GM18520 (cell line): ENCODE results near the gene OLIG1.

Experiments used
- ATAC-seq: cut with Tn5 transposase; IDR thresholded peaks from one replicate; pipeline ENCODE4 v1.9.1; 2021; ENCODE audit not compliant: unreplicated experiment

The OLIG1 gene, protein sequence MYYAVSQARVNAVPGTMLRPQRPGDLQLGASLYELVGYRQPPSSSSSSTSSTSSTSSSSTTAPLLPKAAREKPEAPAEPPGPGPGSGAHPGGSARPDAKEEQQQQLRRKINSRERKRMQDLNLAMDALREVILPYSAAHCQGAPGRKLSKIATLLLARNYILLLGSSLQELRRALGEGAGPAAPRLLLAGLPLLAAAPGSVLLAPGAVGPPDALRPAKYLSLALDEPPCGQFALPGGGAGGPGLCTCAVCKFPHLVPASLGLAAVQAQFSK

DNA sequence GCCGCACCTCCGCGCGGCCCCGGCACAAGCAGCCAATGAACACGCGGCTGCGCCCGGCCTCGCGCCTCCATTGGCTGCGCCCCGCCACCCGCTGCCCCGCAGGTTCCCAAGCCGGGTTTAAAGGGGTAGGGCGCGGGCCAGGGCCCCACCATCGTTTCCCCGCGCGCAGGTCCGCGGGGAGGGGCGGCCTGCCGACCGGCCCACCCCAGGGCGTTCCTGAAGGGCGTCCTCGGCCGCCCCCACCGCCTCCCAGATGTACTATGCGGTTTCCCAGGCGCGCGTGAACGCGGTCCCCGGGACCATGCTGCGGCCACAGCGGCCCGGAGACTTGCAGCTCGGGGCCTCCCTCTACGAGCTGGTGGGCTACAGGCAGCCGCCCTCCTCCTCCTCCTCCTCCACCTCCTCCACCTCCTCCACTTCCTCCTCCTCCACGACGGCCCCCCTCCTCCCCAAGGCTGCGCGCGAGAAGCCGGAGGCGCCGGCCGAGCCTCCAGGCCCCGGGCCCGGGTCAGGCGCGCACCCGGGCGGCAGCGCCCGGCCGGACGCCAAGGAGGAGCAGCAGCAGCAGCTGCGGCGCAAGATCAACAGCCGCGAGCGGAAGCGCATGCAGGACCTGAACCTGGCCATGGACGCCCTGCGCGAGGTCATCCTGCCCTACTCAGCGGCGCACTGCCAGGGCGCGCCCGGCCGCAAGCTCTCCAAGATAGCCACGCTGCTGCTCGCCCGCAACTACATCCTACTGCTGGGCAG lies at the start of gene OLIG1:
Gene OLIG1, plus strand, starts transcription at position 148 of the 750 bp plus-strand sequence. Its CDS starts 106 bp downstream, at position 254.
- no peak for ATAC-seq

GRCh38 chr21:33020558-33021100 lies 49.3 kb upstream of the OLIG1 start:
- no peak for ATAC-seq

DNA sequence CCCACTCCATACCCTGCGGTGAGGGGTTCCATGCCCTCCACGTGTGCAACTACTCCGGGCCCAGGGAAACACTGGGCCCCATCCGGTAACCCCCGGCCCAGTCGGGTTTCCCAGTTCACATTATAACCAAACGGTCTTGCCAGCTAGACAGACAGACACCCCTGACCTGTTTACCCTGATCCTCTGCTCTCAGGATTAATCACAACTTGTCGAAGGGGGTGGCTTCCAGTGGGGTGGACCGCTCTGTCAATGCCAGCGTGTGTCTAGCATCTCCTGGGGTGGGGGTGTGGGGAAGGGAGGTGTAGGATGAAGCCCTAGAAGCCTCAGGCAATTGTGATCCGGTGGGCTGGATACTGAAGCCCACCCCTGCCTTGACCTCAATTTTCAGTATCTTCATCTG lies 48.8 kb upstream of the OLIG1 start:
- no peak for ATAC-seq

GRCh38 chr21:33021667-33022066 lies 48.3 kb upstream of the OLIG1 start:
- no peak for ATAC-seq

- ATAC-seq: no peak
Measured at GRCh38 chr21:33022489-33022827, 47.5 kb upstream of the OLIG1 start.

DNA sequence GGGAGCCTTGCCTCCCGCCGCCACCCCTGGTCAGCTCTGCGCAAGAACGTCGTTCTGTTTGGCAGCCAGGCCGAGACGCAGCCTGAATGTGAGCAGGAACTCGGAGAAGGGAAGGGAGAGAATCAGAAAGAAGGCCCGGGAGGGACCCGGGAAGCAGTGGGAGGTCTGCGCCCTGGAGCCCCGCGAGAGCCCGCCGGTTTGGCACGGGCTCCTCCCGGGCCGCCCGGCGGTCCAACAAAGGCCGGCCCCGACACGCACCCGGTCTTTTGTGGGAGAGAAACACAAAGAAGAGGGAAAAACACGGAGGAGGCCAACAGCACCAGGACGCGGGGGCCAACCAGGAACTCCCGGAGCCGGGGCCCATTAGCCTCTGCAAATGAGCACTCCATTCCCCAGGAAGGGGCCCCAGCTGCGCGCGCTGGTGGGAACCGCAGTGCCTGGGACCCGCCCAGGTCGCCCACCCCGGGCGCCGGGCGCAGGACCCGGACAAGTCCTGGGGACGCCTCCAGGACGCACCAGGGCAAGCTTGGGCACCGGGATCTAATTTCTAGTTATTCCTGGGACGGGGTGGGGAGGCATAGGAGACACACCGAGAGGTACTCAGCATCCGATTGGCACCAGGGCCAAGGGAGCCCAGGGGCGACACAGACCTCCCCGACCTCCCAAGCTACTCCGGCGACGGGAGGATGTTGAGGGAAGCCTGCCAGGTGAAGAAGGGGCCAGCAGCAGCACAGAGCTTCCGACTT lies 46.9 kb upstream of the OLIG1 start:
- no peak for ATAC-seq

GRCh38 chr21:33023574-33024200 lies 46.3 kb upstream of the OLIG1 start:
- no peak for ATAC-seq

GRCh38 chr21:33024201-33025103 lies 45.5 kb upstream of the OLIG1 start:
- no peak for ATAC-seq

GRCh38 chr21:33025106-33025488 lies 44.8 kb upstream of the OLIG1 start:
- no peak for ATAC-seq

- ATAC-seq: no peak
Measured at GRCh38 chr21:33025489-33026442, 44.2 kb upstream of the OLIG1 start, which contains the start of gene OLIG2. Gene OLIG2, plus strand, starts transcription at chr21:33025935. Its CDS starts 928 bp downstream, at chr21:33026863.

DNA sequence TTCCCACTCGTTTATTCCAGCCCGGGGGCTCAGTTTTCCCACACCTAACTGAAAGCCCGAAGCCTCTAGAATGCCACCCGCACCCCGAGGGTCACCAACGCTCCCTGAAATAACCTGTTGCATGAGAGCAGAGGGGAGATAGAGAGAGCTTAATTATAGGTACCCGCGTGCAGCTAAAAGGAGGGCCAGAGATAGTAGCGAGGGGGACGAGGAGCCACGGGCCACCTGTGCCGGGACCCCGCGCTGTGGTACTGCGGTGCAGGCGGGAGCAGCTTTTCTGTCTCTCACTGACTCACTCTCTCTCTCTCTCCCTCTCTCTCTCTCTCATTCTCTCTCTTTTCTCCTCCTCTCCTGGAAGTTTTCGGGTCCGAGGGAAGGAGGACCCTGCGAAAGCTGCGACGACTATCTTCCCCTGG lies 43.5 kb upstream of the OLIG1 start:
- ATAC-seq: no peak

DNA sequence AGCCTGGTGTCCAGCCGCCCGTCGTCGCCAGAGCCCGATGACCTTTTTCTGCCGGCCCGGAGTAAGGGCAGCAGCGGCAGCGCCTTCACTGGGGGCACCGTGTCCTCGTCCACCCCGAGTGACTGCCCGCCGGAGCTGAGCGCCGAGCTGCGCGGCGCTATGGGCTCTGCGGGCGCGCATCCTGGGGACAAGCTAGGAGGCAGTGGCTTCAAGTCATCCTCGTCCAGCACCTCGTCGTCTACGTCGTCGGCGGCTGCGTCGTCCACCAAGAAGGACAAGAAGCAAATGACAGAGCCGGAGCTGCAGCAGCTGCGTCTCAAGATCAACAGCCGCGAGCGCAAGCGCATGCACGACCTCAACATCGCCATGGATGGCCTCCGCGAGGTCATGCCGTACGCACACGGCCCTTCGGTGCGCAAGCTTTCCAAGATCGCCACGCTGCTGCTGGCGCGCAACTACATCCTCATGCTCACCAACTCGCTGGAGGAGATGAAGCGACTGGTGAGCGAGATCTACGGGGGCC lies 43.0 kb upstream of the OLIG1 start:
- ATAC-seq: no peak

DNA sequence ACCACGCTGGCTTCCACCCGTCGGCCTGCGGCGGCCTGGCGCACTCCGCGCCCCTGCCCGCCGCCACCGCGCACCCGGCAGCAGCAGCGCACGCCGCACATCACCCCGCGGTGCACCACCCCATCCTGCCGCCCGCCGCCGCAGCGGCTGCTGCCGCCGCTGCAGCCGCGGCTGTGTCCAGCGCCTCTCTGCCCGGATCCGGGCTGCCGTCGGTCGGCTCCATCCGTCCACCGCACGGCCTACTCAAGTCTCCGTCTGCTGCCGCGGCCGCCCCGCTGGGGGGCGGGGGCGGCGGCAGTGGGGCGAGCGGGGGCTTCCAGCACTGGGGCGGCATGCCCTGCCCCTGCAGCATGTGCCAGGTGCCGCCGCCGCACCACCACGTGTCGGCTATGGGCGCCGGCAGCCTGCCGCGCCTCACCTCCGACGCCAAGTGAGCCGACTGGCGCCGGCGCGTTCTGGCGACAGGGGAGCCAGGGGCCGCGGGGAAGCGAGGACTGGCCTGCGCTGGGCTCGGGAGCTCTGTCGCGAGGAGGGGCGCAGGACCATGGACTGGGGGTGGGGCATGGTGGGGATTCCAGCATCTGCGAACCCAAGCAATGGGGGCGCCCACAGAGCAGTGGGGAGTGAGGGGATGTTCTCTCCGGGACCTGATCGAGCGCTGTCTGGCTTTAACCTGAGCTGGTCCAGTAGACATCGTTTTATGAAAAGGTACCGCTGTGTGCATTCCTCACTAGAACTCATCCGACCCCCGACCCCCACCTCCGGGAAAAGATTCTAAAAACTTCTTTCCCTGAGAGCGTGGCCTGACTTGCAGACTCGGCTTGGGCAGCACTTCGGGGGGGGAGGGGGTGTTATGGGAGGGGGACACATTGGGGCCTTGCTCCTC lies 42.3 kb upstream of the OLIG1 start:
- ATAC-seq: no peak

GRCh38 chr21:33028287-33028670 lies 41.7 kb upstream of the OLIG1 start:
- ATAC-seq: no peak

DNA sequence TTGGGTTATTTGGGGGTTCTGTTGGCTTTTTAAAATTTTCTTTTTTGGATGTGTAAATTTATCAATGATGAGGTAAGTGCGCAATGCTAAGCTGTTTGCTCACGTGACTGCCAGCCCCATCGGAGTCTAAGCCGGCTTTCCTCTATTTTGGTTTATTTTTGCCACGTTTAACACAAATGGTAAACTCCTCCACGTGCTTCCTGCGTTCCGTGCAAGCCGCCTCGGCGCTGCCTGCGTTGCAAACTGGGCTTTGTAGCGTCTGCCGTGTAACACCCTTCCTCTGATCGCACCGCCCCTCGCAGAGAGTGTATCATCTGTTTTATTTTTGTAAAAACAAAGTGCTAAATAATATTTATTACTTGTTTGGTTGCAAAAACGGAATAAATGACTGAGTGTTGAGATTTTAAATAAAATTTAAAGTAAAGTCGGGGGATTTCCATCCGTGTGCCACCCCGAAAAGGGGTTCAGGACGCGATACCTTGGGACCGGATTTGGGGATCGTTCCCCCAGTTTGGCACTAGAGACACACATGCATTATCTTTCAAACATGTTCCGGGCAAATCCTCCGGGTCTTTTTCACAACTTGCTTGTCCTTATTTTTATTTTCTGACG lies 41.1 kb upstream of the OLIG1 start:
- no peak for ATAC-seq

DNA sequence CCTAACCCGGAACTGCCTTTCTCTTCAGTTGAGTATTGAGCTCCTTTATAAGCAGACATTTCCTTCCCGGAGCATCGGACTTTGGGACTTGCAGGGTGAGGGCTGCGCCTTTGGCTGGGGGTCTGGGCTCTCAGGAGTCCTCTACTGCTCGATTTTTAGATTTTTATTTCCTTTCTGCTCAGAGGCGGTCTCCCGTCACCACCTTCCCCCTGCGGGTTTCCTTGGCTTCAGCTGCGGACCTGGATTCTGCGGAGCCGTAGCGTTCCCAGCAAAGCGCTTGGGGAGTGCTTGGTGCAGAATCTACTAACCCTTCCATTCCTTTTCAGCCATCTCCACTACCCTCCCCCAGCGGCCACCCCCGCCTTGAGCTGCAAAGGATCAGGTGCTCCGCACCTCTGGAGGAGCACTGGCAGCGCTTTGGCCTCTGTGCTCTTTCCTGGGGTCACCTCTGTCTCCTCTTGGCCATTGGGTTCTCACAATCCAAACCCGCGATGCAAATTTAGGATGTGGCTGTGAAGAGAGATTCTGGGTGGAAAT lies 40.5 kb upstream of the OLIG1 start:
- no peak for ATAC-seq

DNA sequence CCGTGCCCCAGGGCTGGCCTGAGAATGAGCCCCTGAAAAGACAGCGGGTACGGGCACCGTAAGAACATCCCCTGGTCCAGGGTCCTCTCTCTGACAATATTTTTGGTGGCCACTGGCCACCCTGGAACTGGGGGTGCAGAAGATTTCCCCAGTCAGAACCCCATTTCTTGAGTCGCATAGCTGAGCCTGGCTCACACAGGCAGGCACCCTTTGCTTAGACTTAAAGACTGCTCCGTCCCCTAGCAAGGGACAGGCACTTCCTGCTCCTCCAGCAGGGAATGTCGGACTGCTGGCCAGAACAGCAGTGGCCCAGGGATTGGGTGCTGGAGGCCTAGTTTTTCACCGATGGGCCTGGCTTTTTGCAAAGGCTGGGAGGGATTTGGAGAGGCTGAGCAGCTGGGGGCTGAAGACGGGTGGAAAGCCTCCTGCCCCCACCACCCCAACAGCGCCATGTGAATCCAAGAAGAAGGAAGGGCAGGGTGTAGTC lies 39.9 kb upstream of the OLIG1 start:
- ATAC-seq: no peak
